Astrocyte (in vitro differentiated cells and primary cell): ENCODE measurements around the gene MYH13. TPM values are rescaled to one million over a fixed set of nuclear protein-coding genes. Genes with fewer than 3 reads are reported as not detected.

Experiments used
- DNase-seq: peaks from one replicate; pipeline ENCODE4 v3.0.0-alpha.2; 2010; ENCODE audit warnings: low read depth
- FAIRE-seq: peaks from 2 replicates; lab custom pipeline; 2011; peaks lifted over from hg19 to GRCh38; lab: Jason Lieb, UNC
- H2AFZ ChIP-seq: 2 replicates; pipeline ENCODE4 v1.6.0; 2012; ENCODE audit warnings: low read depth, low read length, inconsistent platforms
- H3K27ac ChIP-seq: 2 replicates; pipeline ENCODE4 v1.5.1; 2011; ENCODE audit warnings: low read depth, low read length, inconsistent platforms
- H3K27me3 ChIP-seq: 2 replicates; pipeline ENCODE4 v1.6.0; 2011; ENCODE audit warnings: low read length, inconsistent platforms; ENCODE audit not compliant: insufficient read depth
- H3K36me3 ChIP-seq: 2 replicates; pipeline ENCODE4 v1.5.1; 2011; ENCODE audit warnings: low read length, inconsistent platforms; ENCODE audit not compliant: insufficient read depth
- H3K4me1 ChIP-seq: 2 replicates; pipeline ENCODE4 v1.5.1; 2011; ENCODE audit warnings: low read length, inconsistent platforms; ENCODE audit not compliant: insufficient read depth
- H3K4me2 ChIP-seq: 2 replicates; pipeline ENCODE4 v1.6.0; 2012; ENCODE audit warnings: low read length, inconsistent platforms
- H3K4me3 ChIP-seq: 2 replicates; pipeline ENCODE4 v1.5.1; 2011; ENCODE audit warnings: low read depth, mild to moderate bottlenecking, low read length, inconsistent platforms; ENCODE audit not compliant: insufficient read depth
- H3K79me2 ChIP-seq: 2 replicates; pipeline ENCODE4 v1.6.0; 2012; ENCODE audit warnings: mild to moderate bottlenecking, low read length, inconsistent platforms; ENCODE audit not compliant: insufficient read depth
- H3K9ac ChIP-seq: 2 replicates; pipeline ENCODE4 v1.6.0; 2012; ENCODE audit warnings: mild to moderate bottlenecking, low read length, inconsistent platforms
- H3K9me3 ChIP-seq: 2 replicates; pipeline ENCODE4 v1.5.1; 2012; ENCODE audit warnings: low read depth, mild to moderate bottlenecking, low read length, inconsistent platforms; ENCODE audit not compliant: insufficient read depth
- H4K20me1 ChIP-seq: 2 replicates; pipeline ENCODE4 v1.6.0; 2012; ENCODE audit warnings: low read length, inconsistent platforms; ENCODE audit not compliant: insufficient read depth
- H3K27ac Mint-ChIP-seq: one replicate; pipeline ENCODE4 v1.8.0; 2021; ENCODE audit warnings: mild to moderate bottlenecking, mixed read lengths; ENCODE audit not compliant: unreplicated experiment
- H3K27me3 Mint-ChIP-seq: one replicate; pipeline ENCODE4 v1.8.0; 2021; ENCODE audit warnings: low read depth, mixed read lengths; ENCODE audit not compliant: unreplicated experiment
- H3K36me3 Mint-ChIP-seq: one replicate; pipeline ENCODE4 v1.8.0; 2021; ENCODE audit warnings: low read depth, mixed read lengths; ENCODE audit not compliant: unreplicated experiment
- H3K4me1 Mint-ChIP-seq: one replicate; pipeline ENCODE4 v1.8.0; 2021; ENCODE audit warnings: low read depth, mixed read lengths; ENCODE audit not compliant: unreplicated experiment
- H3K4me3 Mint-ChIP-seq: one replicate; pipeline ENCODE4 v1.8.0; 2021; ENCODE audit warnings: mild to moderate bottlenecking, moderate library complexity, mixed read lengths; ENCODE audit not compliant: unreplicated experiment
- H3K9me3 Mint-ChIP-seq: one replicate; pipeline ENCODE4 v1.8.0; 2021; ENCODE audit warnings: mild to moderate bottlenecking, mixed read lengths; ENCODE audit not compliant: unreplicated experiment
- EZH2 ChIP-seq: IDR thresholded peaks from 2 replicates; pipeline ENCODE4 v1.6.1; 2012; ENCODE audit warnings: mild to moderate bottlenecking, low read length, inconsistent platforms; ENCODE audit not compliant: insufficient read depth
- total RNA-seq: library from RNA; stranded (reverse); gene quantifications from 2 replicates; pipeline ENCODE4 v1.2.1, GENCODE V29; 2021
- TF ChIP-seq, protein P1 (sequence below): IDR thresholded peaks from 2 replicates; pipeline ENCODE4 v1.5.1; 2011; ENCODE audit warnings: low read depth, mild to moderate bottlenecking, inconsistent platforms, low read length, moderate library complexity; ENCODE audit not compliant: insufficient read depth

MYH13 gene
- total RNA-seq, 1 donor from 2014 or later, result not detected

DNA sequence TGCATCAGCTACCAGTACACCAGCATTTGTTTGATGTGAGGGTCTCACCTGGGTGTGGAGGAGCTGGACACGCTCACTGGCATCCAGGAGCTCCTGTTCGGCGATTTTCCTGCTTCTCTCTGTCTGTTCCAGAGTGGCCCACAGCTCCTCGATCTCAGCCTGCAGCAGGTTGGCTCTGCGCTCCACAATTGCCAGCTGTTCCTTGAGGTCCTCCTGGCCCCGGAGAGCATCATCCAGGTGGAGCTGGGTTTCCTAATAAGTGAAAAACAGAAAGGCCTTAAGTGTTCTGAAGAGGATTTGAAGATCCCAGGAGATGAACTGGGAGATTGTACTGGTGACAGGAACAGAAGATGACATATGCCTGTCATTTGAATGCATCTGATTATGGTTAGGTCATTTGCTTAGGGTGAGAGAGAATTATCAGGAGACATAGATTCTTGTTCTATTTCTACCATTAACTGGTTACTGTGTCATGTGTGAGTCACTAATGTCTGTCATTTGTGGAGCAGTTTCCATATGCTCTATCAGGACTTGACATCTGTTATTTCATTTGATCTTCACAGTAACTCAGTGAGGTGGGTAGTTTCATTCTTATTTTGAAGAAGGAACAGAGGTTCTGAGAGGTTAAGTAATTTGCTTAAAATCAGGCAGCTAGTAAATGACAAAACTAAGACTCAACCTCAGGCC is 21.5 kb upstream of the MYH13 start:
- H3K36me3 ChIP-seq, result no peaks in the 10 kb centered on the region

DNA sequence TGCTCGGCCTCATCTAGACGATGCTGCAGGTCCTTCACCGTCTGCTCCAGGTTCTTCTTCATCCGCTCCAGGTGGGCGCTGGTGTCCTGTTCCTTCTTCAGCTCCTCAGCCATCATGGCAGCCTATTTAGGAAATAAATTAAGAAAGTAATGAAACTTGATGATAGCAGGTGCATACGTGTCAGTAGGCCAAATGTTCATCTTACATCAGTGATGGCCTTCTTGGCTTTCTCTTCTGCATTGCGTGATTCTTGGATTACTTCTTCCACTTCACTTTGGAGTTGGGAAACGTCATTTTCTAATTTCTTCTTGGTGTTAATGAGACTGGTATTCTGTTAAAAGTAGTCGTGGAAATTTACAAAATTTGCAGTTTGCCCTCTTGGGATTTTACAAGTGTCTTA is 20.1 kb upstream of the MYH13 start:
- no peak overlapping the region for H3K4me3 Mint-ChIP-seq
- H3K4me2 ChIP-seq, result no peak overlapping the region

More for the DNA sequence above, 21.5 kb upstream of the MYH13 start:
- Histone ChIP-seq H3K27me3 (no peaks in the 10 kb centered on the region), H4K20me1 (no peaks in the 10 kb centered on the region), H3K9ac (no peak overlapping the region), H3K9me3 (no peaks in the 10 kb centered on the region), H3K27ac (no peak overlapping the region), H3K79me2 (no peaks in the 10 kb centered on the region), H3K4me2 (no peak overlapping the region), H3K4me3 (no peak overlapping the region), H3K4me1 (no peaks in the 10 kb centered on the region), H2AFZ (no peak overlapping the region)
- Mint-ChIP-seq H3K36me3 (no peaks in the 10 kb centered on the region), H3K4me3 (no peak overlapping the region), H3K27me3 (peaks cover 5% of the 10 kb centered on the region), H3K4me1 (peaks cover 1% of the 10 kb centered on the region), H3K9me3 (no peaks in the 10 kb centered on the region), H3K27ac (no peak overlapping the region)
- FAIRE-seq (no peak), DNase-seq (no peak)
- TF ChIP-seq EZH2, result no peak
- TF ChIP-seq, protein P1, sequence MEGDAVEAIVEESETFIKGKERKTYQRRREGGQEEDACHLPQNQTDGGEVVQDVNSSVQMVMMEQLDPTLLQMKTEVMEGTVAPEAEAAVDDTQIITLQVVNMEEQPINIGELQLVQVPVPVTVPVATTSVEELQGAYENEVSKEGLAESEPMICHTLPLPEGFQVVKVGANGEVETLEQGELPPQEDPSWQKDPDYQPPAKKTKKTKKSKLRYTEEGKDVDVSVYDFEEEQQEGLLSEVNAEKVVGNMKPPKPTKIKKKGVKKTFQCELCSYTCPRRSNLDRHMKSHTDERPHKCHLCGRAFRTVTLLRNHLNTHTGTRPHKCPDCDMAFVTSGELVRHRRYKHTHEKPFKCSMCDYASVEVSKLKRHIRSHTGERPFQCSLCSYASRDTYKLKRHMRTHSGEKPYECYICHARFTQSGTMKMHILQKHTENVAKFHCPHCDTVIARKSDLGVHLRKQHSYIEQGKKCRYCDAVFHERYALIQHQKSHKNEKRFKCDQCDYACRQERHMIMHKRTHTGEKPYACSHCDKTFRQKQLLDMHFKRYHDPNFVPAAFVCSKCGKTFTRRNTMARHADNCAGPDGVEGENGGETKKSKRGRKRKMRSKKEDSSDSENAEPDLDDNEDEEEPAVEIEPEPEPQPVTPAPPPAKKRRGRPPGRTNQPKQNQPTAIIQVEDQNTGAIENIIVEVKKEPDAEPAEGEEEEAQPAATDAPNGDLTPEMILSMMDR, result no peak

DNA sequence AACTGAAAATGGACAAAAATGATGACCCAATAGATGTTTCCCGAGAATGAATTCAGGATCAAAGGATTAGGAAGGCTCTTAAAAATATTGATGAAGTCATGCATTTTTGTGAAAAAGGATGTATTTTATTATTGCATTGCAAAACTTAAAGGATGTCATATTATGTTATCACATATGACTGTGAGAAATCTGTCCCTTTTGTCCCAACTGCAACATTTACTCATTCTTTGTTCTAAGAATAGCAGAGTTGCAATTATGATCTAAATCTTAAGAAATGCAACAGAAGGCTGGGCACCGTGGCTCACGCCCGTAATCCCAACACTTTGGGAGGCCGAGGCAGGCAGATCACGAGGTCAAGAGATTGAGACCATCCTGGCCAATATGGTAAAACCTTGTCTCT is 13.1 kb upstream of the MYH13 start:
- H2AFZ ChIP-seq, result no peak overlapping the region
- H3K9ac ChIP-seq, result no peak overlapping the region
- H3K27me3 ChIP-seq, result no peaks in the 10 kb centered on the region
- no peaks in the 10 kb centered on the region for H4K20me1 ChIP-seq
- H3K9me3 ChIP-seq, result peaks cover 3% of the 10 kb centered on the region
- H3K27me3 Mint-ChIP-seq, result no peaks in the 10 kb centered on the region
- peaks cover 11% of the 10 kb centered on the region for H3K4me1 Mint-ChIP-seq
- no peak for TF ChIP-seq EZH2
- TF ChIP-seq, protein P1, result no peak
- H3K27ac ChIP-seq, result no peak overlapping the region
- H3K36me3 Mint-ChIP-seq, result no peaks in the 10 kb centered on the region
- FAIRE-seq (no peak), DNase-seq (no peak)
- H3K79me2 ChIP-seq, result no peaks in the 10 kb centered on the region
- no peaks in the 10 kb centered on the region for H3K36me3 ChIP-seq
- H3K9me3 Mint-ChIP-seq, result no peaks in the 10 kb centered on the region
- H3K4me3 Mint-ChIP-seq, result no peak overlapping the region
- H3K4me3 ChIP-seq, result no peak overlapping the region
- no peaks in the 10 kb centered on the region for H3K4me1 ChIP-seq
- H3K4me2 ChIP-seq, result no peak overlapping the region
- no peak overlapping the region for H3K27ac Mint-ChIP-seq

More for the DNA sequence above, 20.1 kb upstream of the MYH13 start:
- Mint-ChIP-seq H3K27ac (no peak overlapping the region), H3K27me3 (peaks cover 5% of the 10 kb centered on the region), H3K9me3 (no peaks in the 10 kb centered on the region), H3K4me1 (peaks cover 1% of the 10 kb centered on the region), H3K36me3 (no peaks in the 10 kb centered on the region)
- Histone ChIP-seq H3K4me1 (no peaks in the 10 kb centered on the region), H3K36me3 (no peaks in the 10 kb centered on the region), H3K27ac (no peak overlapping the region), H3K9ac (no peak overlapping the region), H3K79me2 (no peaks in the 10 kb centered on the region), H4K20me1 (no peaks in the 10 kb centered on the region), H3K9me3 (no peaks in the 10 kb centered on the region), H3K27me3 (no peaks in the 10 kb centered on the region), H3K4me3 (no peak overlapping the region), H2AFZ (no peak overlapping the region)
- FAIRE-seq, result no peak
- TF ChIP-seq, protein P1, result no peak
- no peak for TF ChIP-seq EZH2
- DNase-seq, result no peak
